MM.1S (cell line): ENCODE measurements around the gene C10orf88.

Experiments
- EZH2 ChIP-seq: fragments of 300-600 bp; sonication (generic); optimal IDR thresholded peaks from 2 replicates; pipeline ENCODE3; 2017; ENCODE audit warnings: low read depth, mild to moderate bottlenecking, antibody characterized with exemption, low read length, mixed read lengths
- TF ChIP-seq, protein P1 (sequence below): fragments of 300-600 bp; sonication (generic); IDR thresholded peaks from 2 replicates; pipeline ENCODE4 v1.5.1; 2016; ENCODE audit warnings: antibody characterized with exemption, low read length, mixed read lengths

- TF ChIP-seq EZH2, result no peak
- TF ChIP-seq, protein P1, sequence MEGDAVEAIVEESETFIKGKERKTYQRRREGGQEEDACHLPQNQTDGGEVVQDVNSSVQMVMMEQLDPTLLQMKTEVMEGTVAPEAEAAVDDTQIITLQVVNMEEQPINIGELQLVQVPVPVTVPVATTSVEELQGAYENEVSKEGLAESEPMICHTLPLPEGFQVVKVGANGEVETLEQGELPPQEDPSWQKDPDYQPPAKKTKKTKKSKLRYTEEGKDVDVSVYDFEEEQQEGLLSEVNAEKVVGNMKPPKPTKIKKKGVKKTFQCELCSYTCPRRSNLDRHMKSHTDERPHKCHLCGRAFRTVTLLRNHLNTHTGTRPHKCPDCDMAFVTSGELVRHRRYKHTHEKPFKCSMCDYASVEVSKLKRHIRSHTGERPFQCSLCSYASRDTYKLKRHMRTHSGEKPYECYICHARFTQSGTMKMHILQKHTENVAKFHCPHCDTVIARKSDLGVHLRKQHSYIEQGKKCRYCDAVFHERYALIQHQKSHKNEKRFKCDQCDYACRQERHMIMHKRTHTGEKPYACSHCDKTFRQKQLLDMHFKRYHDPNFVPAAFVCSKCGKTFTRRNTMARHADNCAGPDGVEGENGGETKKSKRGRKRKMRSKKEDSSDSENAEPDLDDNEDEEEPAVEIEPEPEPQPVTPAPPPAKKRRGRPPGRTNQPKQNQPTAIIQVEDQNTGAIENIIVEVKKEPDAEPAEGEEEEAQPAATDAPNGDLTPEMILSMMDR, result no peak
Measured at GRCh38 chr10:122992031-122992585, 38.1 kb upstream of the C10orf88 start.
